Measurements from ENCODE around the gene CSPG4.
"Not testable (repeated sequence)": the region's sequence is repeated elsewhere in the genome, so short reads cannot be mapped to it uniquely, and the experiment has no call there.

Gene CSPG4

DNA sequence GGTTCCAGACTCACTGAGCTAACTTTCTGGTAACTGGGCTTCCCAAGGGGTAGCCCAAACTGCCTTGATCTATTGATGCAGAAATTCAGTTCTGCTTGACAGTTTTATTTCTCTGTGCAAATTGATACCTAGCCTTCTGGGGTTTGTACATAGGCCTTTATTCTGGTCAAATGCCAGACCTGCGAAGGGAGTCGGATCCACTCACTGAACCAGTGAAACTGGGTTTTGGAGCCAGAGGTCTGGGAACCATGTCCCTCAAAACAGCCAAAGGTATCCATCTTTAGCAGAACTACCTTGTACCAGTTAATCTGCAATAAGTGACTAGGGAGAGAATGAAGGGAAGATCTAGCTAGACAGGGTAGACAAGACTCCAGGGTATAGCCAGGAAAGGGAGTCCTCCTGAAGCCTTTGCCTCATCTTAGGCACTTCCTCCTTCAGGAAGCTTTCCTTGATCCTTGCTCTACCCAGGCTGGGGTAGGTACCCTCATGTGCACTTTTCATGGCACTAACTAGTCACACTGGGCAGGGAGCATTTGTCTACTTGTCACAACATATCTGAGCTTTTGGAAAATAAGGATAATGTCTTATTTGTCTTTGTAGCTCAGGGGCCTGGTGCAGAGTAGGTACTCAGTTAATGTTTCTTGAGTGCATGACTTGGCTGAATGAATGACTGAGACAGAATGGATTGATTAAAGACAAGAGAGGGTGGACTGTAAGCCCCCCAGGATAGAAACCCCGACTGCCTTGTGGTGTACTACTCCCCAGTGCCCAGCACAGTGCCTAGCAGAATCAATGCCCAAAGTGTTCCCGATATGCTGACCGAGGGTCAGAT is 66.3 kb downstream of the CSPG4 start:
- DNase-seq, result no peak

- no peak for DNase-seq
Observed at GRCh38 chr15:75644376-75644775, 68.3 kb downstream of the CSPG4 start.

- DNase-seq, result no peak
Observed at GRCh38 chr15:75641603-75642002, 71.0 kb downstream of the CSPG4 start.

GRCh38 chr15:75641179-75641503 is 71.5 kb downstream of the CSPG4 start:
- no peak for DNase-seq

GRCh38 chr15:75640483-75641178 is 72.0 kb downstream of the CSPG4 start:
- DNase-seq, result peak; percentile 72

- peak; percentile 94 for DNase-seq
Observed at GRCh38 chr15:75639709-75640482, 72.8 kb downstream of the CSPG4 start, which contains the start of gene IMP3. Gene IMP3 (minus strand): TSS chr15:75640224. CDS start chr15:75640168, 56 bp downstream.

DNA sequence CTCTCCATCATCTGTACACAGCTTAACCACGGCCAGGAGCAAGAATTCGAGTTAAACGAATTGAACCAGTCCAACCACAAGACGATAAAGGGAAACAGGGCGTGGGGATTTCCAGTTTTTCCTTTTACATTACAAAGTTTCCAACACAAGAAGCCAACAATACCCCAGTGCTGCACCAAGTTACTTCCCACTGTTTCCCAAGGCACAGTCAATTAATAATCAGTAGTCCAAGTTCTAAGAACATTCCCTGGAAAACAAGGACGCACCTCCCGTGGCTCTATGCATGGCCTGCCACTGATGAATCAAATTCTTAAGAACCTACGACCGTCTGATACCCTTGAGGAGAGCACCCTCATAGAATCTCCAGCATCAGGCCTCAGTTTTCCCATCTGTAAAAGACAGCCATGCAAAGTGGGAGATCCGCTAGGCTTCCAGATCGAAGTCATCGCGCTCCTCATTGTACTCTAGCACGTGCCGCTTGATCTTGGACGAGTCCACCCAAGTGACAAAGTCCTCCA is 73.4 kb downstream of the CSPG4 start:
- peak; percentile 13 for DNase-seq

GRCh38 chr15:75637245-75638009 is 75.2 kb downstream of the CSPG4 start:
- DNase-seq, result no peak

DNA sequence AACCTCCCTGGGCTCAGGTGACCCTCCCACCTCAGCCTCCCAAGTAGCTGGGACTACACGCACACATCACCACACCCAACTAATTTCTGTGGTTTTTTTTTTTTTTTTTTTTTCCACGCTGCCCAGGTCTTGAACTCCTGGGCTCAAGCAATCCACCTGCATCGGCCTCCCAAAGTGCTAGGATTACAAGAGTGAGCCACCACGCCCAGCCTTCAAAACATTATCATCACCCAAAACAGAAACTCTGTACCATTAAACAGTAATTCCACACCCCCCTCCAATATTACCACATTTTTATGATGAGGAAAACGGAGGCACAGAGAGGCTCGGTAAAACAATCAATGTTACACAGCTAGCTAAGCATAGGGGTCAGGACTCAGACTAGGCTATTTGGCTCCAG is 76.6 kb downstream of the CSPG4 start:
- no peak for DNase-seq

GRCh38 chr15:75633922-75634321 is 78.7 kb downstream of the CSPG4 start:
- DNase-seq, result not testable (repeated sequence)

GRCh38 chr15:75631935-75632334 is 80.7 kb downstream of the CSPG4 start:
- no peak for DNase-seq

DNA sequence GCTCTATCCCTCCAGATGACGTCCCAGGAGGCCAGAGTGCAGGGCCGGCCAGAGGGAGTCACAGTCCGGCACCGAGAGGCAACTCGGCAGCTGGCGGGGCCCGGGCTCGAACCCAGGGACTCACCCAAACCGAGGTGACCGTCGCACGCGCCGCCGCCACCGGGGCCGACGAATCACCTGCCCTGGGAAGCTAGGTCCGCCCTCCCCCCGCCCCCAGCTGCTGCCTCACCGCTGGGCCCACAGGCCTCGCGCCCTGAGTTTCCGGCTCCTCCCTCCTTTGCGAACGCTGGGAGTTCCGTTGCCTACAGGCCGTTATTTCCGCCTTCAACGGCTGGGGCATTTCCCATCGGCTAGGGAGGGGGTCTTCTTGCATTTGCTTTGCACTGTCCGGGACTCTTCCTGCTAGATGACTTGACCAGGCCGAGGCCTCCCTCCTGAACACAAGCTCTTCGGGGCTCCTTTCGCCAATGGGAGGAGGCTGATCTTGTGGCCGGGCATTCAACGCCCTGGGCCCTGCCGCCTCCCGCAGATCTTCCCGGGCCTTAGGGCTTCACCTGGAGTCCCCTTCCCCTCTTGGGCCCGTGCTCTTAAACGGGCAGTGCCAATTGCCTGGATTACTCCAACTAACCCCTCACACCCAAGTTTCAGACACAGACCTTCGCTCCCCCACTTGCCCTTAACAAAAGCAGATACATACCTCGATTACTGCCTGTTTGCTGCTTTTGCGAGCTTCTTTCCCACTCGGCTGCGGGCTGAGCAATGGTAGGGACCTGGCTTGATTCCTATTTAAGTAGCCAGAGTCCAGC is 86.9 kb downstream of the CSPG4 start, which contains the start of gene SNUPN:
SNUPN (minus strand) TSS at position 184 of the 806 bp plus-strand sequence. CDS start 4,674 bp downstream, outside the sequence.
- DNase-seq, result peak; percentile 92

Measured in CD4-positive, alpha-beta T cell treated with Interleukin-12 subunit alpha and Interleukin-12 subunit beta, for 1 hour (primary cell).